GM20431 (cell line): Measurements from ENCODE around the gene TMEFF2.

ENCODE experiments used
- in situ Hi-C: fragments of 300-500 bp; cut with MseI, MboI; formaldehyde crosslinking; loops from one replicate; pipeline ENCODE4 v1.15.0; 2020; ENCODE audit warnings: low sequenced_read_pairs; ENCODE audit not compliant: unreplicated experiment

Gene TMEFF2

GRCh38 chr2:191983591-191983990 is 211.1 kb downstream of the TMEFF2 start:
- in situ Hi-C loops = no loop called here

- in situ Hi-C loops = no loop called here
Measured at GRCh38 chr2:191983186-191983585, 211.5 kb downstream of the TMEFF2 start.

GRCh38 chr2:191981706-191982105 is 213.0 kb downstream of the TMEFF2 start:
- in situ Hi-C loops = no loop called here

GRCh38 chr2:191980483-191980882 is 214.2 kb downstream of the TMEFF2 start:
- in situ Hi-C loops = no loop called here

- in situ Hi-C loops = no loop called here
Measured at GRCh38 chr2:191979221-191979730, 215.5 kb downstream of the TMEFF2 start.

GRCh38 chr2:191977754-191978153 is 217.0 kb downstream of the TMEFF2 start:
- in situ Hi-C loops = no loop called here

GRCh38 chr2:191976436-191976835 is 218.3 kb downstream of the TMEFF2 start:
- in situ Hi-C loops = no loop called here

GRCh38 chr2:191974676-191975075 is 220.1 kb downstream of the TMEFF2 start:
- in situ Hi-C loops = no loop called here

- in situ Hi-C loops = no loop called here
Measured at GRCh38 chr2:191970867-191971266, 223.9 kb downstream of the TMEFF2 start.

- in situ Hi-C loops = no loop called here
Measured at GRCh38 chr2:191968120-191968519, 226.6 kb downstream of the TMEFF2 start.

GRCh38 chr2:191965733-191966132 is 229.0 kb downstream of the TMEFF2 start:
- in situ Hi-C loops = no loop called here

GRCh38 chr2:191961556-191961955 is 233.2 kb downstream of the TMEFF2 start:
- in situ Hi-C loops = no loop called here

- in situ Hi-C loops = no loop called here
Measured at GRCh38 chr2:191959209-191959608, 235.5 kb downstream of the TMEFF2 start.

GRCh38 chr2:191957996-191958860 is 236.5 kb downstream of the TMEFF2 start:
- in situ Hi-C loops = no loop called here

GRCh38 chr2:191954451-191954850 is 240.3 kb downstream of the TMEFF2 start:
- in situ Hi-C loops = no loop called here

GRCh38 chr2:191952515-191953270 is 242.0 kb downstream of the TMEFF2 start:
- in situ Hi-C loops = no loop called here

GRCh38 chr2:191951832-191952231 is 242.9 kb downstream of the TMEFF2 start:
- in situ Hi-C loops = no loop called here

- in situ Hi-C loops = no loop called here
Measured at GRCh38 chr2:191951376-191951775, 243.4 kb downstream of the TMEFF2 start.

- in situ Hi-C loops = no loop called here
Measured at GRCh38 chr2:191950132-191950874, 244.4 kb downstream of the TMEFF2 start.

- in situ Hi-C loops = no loop called here
Measured at GRCh38 chr2:191947235-191947634, 247.5 kb downstream of the TMEFF2 start.
